ENCODE measurements around the gene THSD7A.

DNA sequence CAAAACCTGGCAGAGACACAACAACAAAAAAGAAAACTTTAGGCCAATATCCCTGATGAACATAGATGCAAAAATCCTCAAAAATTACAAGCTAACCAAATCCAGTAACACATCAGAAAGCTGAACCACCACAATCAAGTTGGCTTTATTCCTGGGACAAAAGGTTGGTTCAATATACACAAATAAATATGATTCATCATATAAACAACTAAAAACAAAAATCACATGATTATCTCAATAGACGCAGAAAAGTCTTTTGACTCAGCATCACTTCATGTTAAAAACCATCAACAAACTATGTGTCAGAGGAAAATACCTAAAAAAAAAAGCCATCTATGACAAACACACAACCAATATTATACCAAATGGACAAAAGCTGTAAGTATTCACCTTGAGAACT lies 283.5 kb downstream of the THSD7A start:
- TF ChIP-seq CTCF (optimal IDR thresholded peaks at IDR 0.05 in 1 of 3, IDR thresholded peaks at IDR 0.05 in 1 of 3, conservative IDR thresholded peaks at IDR 0.05 in 1 of 3; ENCODE audit: extremely low read depth in 1 of 3, insufficient read depth in 2 of 3, low read length in 3 of 3): no peak
- no peak for TF ChIP-seq EZH2 (IDR thresholded peaks at IDR 0.05; ENCODE audit: low read length)

Measured in keratinocyte (primary cell).